Activated CD4-positive, CD25-positive, alpha-beta regulatory T cell treated with anti-CD3 and anti-CD28 coated beads, Interleukin-2, amount 50 U/mL, for 16 hours (primary cell): Measurements from ENCODE around the gene PRMT3.
"Not testable (repeated sequence)": the region's sequence is repeated elsewhere in the genome, so short reads cannot be mapped to it uniquely, and the experiment has no call there.

ENCODE experiments used
- DNase-seq: peaks from one replicate; pipeline ENCODE4 v3.0.0-alpha.2; 2020; ENCODE audit warnings: low read depth, low spot score

Gene PRMT3

GRCh38 chr11:20374741-20375300, 12.7 kb upstream of the PRMT3 start:
- no peak for DNase-seq

- DNase-seq: no peak
These were observed 11.3 kb upstream of the PRMT3 start for GRCh38 chr11:20376162-20376730.

- DNase-seq: not testable (repeated sequence)
These were observed 1.5 kb upstream of the PRMT3 start for GRCh38 chr11:20385996-20386395.

DNA sequence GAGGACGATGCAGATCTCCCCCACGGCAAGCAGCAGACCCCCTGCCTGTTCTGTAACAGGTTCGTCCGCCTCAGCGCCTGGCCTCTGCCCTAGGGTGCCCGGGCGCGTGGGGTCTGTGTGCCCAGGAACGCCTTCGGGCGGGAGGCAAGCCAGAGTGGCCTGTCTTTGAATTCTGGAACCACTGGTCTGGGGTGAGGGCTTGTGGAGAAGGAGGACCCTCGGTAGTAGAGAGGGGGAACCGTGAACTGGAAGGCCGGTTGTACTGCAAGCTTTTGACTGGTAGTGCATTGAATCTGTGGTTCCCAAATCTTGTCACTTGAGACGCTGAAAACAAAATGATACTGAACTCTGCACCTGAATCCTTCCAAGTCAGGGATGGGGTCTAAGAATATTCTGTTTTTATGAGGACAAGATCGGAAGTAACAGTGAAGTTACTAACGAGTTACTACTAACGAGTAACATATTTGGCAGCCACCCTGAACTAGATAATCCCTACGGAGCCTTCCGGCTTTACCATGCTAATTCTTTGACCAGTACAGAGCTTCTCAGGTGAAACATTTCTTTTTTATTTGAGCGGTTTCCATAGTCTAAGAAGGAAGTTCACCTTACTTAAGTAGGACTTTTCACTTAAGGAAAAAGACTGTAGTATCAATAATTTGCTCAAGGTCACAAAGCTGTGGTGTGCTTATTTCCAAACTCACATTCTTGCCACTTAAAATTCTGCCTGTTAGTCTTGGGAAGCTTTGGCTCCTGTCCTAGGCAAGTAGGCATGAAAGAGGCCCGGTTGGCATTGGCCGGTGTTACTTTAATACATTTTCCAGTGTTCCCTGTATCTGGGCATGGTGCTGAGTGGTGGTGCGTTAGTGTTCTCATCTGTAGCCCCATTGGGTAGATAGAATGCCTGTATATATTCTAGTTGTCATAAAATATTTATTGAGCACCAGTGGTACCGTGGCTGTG, 860 bp downstream of the PRMT3 start:
- DNase-seq: no peak

- no peak for DNase-seq
These were observed 9.8 kb downstream of the PRMT3 start for GRCh38 chr11:20397281-20397680.

DNA sequence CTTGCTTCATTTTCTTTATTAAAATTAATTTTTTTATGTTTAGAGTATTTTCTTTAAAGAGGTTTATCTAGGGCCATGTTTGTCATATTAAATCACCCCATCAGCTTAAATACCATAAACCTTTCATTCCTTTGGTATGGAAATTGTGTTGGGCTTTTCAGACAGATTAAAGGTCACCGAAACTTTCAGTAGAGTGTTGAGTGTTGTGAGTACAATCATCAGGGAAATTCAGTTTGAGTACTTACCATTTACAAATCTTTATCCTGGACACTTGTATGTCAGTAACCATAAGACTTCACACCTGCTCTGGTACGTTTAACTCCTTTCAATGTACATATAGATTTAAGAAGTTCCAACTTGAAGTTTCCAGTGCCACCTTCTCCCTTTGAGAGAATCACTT, 12.0 kb downstream of the PRMT3 start:
- no peak for DNase-seq

DNA sequence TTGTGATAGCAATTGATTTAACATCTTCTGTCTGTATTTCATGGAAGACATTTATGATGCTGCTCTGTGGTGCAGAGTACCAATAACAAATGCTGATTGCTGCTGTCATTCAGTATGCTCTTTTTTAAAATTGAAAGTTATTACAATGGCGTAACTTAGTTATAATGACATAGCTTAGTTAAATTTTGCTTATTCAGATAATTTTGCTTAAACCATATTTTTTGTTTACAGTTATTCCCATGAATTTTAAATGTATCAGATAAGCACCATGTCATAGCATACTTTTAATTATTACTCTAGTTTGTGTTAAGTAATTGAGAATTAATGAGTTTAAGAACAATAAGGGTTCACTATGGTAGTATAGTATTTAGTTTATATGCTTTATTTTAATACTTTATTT, 15.5 kb downstream of the PRMT3 start:
- no peak for DNase-seq

DNA sequence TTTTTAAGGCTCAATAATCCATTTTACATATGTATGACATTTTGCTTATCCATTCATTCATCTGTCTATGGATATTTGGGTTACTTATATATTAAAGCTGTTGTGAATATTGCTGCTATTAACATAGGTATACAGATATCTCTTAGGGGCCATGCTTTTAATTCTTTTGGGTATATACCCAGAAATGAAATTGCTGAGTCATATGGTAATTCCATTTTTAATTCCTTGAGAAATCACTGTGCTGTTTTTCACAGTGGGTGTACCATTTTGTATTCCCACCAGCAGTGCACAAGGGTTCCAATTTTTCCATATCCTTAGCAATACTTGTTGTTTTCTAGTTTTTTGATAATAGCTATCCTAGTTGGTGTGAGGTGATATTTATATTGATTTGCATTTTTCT, 19.0 kb downstream of the PRMT3 start:
- no peak for DNase-seq

DNA sequence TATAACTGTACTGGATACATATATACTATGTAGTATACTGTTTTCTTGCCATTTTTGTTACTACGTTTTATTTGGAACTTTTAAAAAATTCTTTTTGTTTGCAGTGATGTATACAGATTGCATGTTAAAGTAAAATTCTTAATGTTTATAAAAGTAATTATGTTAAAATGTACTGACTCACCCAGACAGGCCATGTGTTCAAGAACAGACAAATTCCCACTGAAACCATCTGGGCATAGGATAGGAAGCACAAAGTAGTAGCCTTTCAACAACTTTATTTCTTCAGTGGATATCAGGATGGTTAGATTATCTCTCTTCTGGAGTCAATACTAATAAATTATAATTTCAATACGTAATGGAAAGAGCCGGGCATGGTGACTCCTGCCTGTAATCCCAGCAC, 19.8 kb downstream of the PRMT3 start:
- no peak for DNase-seq

- DNase-seq: no peak
These were observed 27.9 kb downstream of the PRMT3 start for GRCh38 chr11:20415432-20415831.

DNA sequence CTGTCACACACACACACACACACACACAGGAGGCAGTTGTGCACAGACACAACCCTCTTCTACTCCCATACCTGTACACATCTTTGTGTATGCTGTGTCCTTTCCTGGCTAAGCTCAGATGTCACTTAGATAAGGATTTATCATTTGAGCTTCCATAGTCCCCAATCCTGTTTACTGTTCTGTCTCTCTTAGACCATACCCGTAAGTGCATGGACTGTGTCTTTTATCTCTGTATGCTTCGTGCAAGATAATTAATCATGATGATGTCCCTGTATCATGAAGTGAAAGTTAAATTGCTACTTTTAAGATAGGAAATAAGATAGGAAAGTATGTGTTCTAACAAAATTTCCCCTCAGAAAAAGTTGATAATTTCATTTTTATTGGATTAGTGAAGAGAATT, 30.3 kb downstream of the PRMT3 start:
- DNase-seq: no peak

GRCh38 chr11:20421946-20422345, 34.4 kb downstream of the PRMT3 start:
- no peak for DNase-seq

DNA sequence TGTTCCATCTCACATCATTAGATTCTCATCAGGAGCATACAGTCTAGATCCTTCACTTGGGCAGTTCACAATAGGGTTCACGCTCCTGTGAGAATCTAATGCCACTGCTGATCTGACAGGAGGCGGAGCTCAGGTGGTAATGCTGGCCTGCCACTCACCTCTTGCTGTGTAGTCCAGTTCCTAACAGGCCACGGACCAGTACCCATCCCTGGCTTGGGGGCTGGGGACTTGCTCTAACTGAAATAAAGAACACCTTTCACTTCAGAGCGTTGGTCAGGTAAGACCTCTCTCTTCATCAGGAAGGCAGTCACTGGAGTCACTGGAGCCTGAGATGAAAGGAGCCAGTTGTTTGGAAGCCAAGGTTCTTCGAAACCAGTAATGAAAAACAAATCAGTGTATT, 41.7 kb downstream of the PRMT3 start:
- no peak for DNase-seq

DNA sequence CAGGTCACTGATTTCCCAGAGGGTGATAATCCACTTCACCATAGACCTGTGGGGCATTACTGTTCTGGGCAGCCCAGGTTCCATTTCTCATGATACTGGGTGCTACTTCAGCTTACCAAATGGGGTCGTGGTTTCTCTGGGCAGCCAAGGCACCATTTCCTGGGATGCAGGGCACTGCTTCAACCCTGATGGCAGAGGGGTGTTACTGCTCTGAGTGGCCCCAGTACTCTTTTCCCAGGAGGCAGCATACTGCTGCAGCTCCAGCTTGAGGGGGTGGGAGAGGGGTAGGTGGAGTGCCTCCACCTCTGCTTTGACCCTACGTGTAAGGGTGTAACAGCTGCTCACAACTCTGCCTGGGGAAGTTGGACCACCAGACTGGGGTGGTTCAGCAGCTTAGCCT, 51.1 kb downstream of the PRMT3 start:
- DNase-seq: no peak

DNA sequence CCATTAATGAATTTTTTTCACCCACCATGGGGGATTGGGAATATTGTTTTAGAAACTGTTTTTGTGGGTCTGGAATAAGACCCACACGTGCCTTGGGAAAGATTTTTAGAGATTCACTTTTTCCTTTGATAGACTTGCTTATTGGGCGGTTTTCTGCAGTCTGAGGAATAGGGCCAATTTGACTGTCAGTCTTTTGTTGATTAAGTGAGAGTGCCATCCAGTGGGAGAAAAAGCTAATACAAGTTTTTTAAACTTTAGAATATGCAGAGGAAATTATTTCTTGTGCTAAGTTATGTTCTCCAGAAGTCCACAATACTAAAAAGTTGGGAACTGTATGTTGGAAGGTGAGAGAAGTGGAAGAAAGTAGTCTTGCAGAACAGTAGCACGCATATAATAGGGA, 56.1 kb downstream of the PRMT3 start:
- no peak for DNase-seq

DNA sequence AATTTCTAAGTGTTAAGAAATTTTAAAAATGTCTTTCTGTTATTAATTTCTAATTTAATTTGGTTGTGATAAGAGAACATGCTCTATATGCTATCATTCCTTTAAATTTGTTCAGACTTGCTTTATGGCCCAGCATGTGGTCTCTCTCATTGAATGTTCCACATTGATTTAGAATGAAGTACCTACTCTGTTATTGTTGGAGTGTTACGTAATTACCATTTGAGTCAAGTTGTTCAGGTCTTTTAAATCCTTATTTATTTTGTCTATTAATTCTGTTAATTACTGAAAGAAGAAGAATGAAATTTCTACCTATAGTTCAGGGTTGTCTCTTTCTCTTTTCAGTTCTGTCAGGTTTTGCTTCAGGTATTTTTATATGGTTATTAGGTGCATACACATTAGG, 57.0 kb downstream of the PRMT3 start:
- DNase-seq: no peak

GRCh38 chr11:20448834-20449233, 61.3 kb downstream of the PRMT3 start:
- DNase-seq: no peak

GRCh38 chr11:20450829-20451228, 63.3 kb downstream of the PRMT3 start:
- DNase-seq: no peak

- no peak for DNase-seq
These were observed 64.1 kb downstream of the PRMT3 start for GRCh38 chr11:20451568-20451967.

DNA sequence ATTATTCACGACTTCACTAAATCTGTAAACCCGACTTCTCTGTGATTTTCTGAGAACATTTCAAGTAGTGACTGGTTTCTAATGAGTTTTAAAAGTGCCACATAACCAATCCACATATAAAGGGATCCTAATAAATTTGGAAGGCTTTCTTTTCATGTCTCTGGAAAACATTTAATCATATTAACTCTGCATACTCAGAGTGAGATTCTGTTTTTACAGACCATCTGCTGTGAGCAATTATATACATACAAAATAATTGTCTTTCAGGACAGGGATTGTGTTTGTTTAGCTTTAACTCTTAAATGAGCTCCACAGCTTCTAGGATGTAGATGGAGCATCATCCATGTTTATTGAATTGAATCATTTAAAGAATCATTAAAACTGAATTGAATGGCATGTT, 65.1 kb downstream of the PRMT3 start:
- DNase-seq: no peak

GRCh38 chr11:20453657-20454316, 66.3 kb downstream of the PRMT3 start:
- no peak for DNase-seq

GRCh38 chr11:20457001-20457799, 69.7 kb downstream of the PRMT3 start:
- DNase-seq: no peak
